DMS153 treated with DMSO at 0.1 percent for 48 hours (cell line): Measurements from ENCODE around the gene ASPDH.

Experiments
- DNase-seq: peaks from one replicate; lab custom pipeline; 2025; ENCODE audit not compliant: unreplicated experiment; lab: John Stamatoyannopoulos, UW

The ASPDH gene

DNA sequence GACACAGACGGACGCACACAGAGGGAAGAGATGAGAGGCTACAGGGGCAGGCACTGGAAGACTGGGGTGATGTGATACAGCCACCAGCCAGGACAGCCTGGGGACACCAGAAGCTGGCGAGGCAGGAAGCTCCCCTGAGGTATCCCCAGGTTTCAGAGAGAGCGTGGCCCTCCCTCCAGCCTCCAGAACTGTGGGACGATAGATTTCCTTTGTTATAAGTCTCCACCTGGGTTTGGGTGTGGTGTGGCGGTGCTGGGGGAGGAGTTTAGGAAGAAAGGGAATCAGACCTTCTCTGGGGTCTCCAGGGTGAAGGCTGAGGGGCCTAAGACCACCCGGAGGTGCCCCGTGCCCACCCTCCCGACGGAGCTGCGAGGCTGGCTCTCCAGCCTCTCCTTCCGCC is 2.7 kb upstream of the ASPDH start:
- no peak for DNase-seq

GRCh38 chr19:50515168-50515561 is 1.5 kb upstream of the ASPDH start:
- DNase-seq, result no peak

- no peak for DNase-seq
Measured at GRCh38 chr19:50514346-50515167, 844 bp upstream of the ASPDH start.

- no peak for DNase-seq
Measured at GRCh38 chr19:50512999-50513745, 541 bp downstream of the ASPDH start.

GRCh38 chr19:50512112-50512998 is 1.4 kb downstream of the ASPDH start:
- DNase-seq, result no peak

- peak; percentile 95 for DNase-seq
Measured at GRCh38 chr19:50511069-50511822, 2.5 kb downstream of the ASPDH start, which contains the start of gene JOSD2. Gene JOSD2 (minus strand): TSS chr19:50511191. CDS start chr19:50510431, 760 bp downstream.

GRCh38 chr19:50510700-50511068 is 3.0 kb downstream of the ASPDH start:
- no peak for DNase-seq

DNA sequence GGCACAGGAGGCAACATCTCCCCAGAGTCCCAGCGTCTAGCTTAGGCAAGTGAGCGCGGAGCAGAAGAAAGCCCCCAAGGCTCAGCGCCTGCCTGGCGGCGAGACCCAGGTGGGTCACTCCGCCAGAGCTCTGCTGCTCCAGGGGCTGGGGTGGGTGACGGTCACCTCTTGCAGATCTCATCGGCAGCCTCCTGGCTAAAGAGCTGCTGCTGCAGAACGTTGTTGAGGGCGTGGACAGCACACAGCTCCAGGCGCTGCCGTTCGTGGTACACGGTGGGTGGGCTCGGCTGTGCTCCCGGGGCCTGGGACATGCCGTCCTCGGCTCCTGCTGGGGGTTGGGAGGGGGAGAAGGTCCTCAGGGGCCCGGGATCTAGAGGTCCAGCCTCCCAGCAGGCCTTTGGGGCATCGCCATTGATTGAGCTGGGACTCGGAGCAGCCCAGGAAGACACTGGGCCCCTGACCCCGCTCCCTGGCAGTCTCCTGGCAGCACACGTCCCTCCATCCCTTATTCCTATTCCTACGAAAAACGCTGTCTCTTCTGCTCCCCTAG is 3.5 kb downstream of the ASPDH start:
- no peak for DNase-seq

- DNase-seq, result no peak
Measured at GRCh38 chr19:50509366-50509765, 4.3 kb downstream of the ASPDH start.

- DNase-seq, result no peak
Measured at GRCh38 chr19:50508843-50509190, 4.9 kb downstream of the ASPDH start.

GRCh38 chr19:50507376-50507775 is 6.3 kb downstream of the ASPDH start:
- no peak for DNase-seq

- no peak for DNase-seq
Measured at GRCh38 chr19:50506700-50507099, 7.0 kb downstream of the ASPDH start.

DNA sequence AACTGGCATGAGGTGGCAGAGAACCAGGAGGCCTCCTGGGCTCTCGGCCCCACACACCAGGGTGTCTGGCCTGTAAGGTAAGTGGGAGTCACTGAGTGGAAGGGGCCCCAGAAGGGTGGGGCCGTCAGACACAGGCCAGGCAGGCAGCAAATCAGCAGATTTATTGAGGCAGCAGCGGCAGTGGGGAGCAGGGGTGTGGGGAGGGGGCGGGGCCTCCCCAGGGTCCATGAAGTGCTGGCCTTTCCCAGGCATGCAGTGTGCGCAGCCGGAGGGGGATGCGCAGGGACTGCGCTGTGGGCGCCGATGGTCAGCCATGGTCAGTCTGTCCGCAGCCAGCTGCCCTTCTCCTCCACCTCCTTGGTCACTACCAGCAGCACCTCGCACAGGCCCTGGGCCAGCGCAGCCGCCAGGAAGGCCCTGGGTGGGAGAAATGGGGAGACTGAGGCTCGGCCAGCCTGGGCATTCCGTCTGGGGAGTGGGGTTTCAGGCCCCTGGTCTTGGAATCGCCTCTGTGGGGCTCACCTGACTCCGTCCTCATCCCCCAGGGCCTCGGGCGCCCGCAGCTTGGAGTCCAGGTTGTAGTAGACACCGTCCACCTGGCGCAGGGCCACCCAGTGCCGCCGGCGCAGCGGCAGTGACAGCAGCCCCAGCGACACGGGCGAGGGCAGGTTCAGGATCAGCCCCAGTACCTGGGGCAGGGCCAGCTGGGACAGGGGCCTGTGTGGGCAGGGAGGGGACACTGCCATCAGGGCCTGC is 7.7 kb downstream of the ASPDH start:
- DNase-seq, result no peak

- DNase-seq, result no peak
Measured at GRCh38 chr19:50501568-50502475, 11.9 kb downstream of the ASPDH start.

GRCh38 chr19:50501186-50501567 is 12.5 kb downstream of the ASPDH start:
- no peak for DNase-seq

- no peak for DNase-seq
Measured at GRCh38 chr19:50500753-50501151, 13.0 kb downstream of the ASPDH start.

- DNase-seq, result no peak
Measured at GRCh38 chr19:50500060-50500752, 13.5 kb downstream of the ASPDH start.
